Activated T-helper 1 cell treated with anti-CD3 and anti-CD28 coated beads, Interleukin-2, amount 50 U/mL, for 16 hours (primary cell): Measurements from ENCODE around the gene UBE2D1.
A peak's percentile ranks its signal among the peaks of the same experiment; 100 is the strongest.

Experiments used
- DNase-seq, 2 donors: peaks; one replicate each; pipeline ENCODE4 v3.0.0-alpha.2; 2020; ENCODE audit warnings: low read depth in 1 of 2, low spot score in 1 of 2

UBE2D1 gene

GRCh38 chr10:58334817-58335305, at the start of gene UBE2D1:
UBE2D1 (plus strand) TSS chr10:58335006; CDS start chr10:58335202, 196 bp downstream.
- peak; percentile 65 to 67 for DNase-seq

DNA sequence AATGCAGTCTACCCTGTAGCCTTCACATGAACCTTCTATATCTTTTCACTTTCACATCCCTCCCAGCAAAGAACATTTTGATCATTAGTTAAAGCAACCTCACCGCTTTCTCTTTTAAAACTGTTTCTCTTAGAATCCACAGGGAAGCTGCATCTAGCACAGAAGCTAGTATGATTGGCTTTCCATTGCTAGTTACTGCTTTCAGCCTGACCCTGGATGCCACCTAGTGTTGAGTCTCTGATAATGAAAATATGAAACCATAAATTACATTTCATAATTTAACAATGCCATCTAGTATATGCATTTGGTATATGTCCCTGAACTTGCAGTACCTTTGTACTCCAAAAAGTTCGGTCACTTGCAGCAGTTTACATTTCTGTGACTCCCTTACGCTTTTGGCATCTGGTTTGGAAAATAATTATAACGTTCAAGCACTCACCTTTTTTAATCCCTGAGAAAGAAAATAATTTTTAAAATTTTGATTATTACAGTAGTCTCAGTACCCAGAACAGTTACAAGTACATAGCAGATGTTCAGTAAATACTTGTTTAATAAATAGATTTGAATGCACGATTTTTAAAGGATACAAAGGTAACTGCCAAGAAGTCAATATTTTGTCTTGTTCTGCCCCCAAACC, 43.1 kb upstream of the UBE2D1 start:
- peak in 1 of 2 donors; percentile 3 for DNase-seq

- DNase-seq, result no peak
Observed at GRCh38 chr10:58293989-58294388, 40.8 kb upstream of the UBE2D1 start.

DNA sequence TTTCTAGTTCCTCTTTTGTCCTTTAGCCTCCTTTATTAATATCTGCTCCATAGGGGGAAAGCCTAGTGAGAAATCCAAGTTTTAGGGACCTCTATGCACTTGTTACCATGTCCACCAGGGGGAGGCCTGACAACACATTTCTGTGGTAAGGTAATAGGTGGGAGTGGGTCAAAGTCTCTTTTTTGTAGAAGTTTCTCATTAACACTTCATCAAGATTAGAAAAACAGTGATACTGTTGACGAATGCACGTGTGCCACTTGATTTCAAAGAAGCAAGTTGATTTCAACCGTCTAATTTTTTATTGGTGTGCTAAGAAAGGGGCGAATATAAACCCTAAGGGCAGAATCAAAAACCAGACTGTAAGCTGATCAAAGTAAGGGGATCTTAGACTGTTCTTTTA, 35.2 kb upstream of the UBE2D1 start:
- DNase-seq, result peak; percentile 13 to 18

GRCh38 chr10:58300676-58301075, 34.1 kb upstream of the UBE2D1 start:
- no peak for DNase-seq

GRCh38 chr10:58302254-58302653, 32.6 kb upstream of the UBE2D1 start:
- no peak for DNase-seq

DNA sequence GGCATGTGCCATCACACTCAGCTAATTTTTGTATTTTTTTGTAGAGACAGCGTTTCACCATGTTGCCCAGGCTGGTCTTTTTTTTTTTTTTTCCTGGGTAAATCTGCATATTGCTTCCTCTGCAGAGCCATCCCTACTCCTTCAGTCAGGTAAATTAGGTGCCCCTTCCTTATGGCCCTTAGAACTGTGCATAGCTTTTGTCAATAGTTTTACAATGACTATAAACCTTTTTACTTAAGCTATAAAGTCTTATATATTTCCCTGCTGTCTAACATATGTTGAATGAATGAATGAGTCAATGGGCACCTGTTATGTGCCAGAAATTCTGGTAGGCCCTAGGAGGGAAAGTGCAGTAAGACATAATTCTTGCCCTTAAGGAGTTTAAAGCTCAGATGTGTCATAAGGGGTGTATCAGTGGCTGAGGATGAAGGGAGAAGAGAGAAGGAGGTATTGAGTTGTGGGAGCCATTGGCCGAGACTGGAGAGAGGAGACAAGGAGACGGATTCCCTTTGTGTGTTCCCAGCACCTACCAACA, 30.6 kb upstream of the UBE2D1 start:
- DNase-seq, result no peak

GRCh38 chr10:58305821-58306220, 29.0 kb upstream of the UBE2D1 start:
- DNase-seq, result no peak

GRCh38 chr10:58307676-58308075, 27.1 kb upstream of the UBE2D1 start:
- no peak for DNase-seq

DNA sequence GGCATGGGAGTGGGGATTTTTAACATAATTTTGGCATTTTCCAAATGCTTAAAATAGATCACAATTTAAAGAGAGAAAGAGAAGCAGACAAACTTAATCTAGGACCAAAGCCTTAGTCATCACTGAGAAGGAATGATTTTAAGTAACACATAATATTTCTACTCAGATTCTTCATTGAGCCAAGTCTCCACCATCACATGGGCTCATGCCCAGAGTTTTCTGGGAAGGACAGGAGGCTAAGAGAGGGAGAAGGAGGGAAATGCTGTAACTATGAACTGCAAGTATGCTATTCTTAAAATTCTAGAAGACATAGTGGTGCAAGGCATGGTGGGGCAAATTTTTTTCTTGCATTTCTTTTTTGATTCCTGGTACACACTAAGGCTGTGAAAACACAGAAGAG, 23.8 kb upstream of the UBE2D1 start:
- no peak for DNase-seq

- DNase-seq, result no peak
Observed at GRCh38 chr10:58316874-58317273, 17.9 kb upstream of the UBE2D1 start.

- DNase-seq, result no peak
Observed at GRCh38 chr10:58318346-58318745, 16.5 kb upstream of the UBE2D1 start.

DNA sequence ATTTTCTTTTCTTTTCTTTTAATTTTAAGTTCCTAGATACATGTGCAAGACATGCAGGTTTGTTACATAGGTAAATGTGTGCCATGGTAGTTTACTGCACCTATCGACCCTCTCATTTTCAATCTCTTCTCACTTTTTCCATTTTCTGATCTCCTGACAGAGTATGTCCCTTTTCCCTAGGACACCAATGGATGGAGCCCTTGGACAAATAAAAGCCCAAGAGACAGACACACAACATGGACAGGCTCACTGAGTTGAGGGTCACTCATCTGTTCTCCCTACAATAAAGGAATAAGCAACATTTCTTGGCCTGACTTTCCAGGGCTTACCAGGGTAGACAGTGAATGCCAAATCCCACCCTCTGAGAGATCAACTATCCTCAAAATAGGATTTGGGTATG, 15.2 kb upstream of the UBE2D1 start:
- no peak for DNase-seq

DNA sequence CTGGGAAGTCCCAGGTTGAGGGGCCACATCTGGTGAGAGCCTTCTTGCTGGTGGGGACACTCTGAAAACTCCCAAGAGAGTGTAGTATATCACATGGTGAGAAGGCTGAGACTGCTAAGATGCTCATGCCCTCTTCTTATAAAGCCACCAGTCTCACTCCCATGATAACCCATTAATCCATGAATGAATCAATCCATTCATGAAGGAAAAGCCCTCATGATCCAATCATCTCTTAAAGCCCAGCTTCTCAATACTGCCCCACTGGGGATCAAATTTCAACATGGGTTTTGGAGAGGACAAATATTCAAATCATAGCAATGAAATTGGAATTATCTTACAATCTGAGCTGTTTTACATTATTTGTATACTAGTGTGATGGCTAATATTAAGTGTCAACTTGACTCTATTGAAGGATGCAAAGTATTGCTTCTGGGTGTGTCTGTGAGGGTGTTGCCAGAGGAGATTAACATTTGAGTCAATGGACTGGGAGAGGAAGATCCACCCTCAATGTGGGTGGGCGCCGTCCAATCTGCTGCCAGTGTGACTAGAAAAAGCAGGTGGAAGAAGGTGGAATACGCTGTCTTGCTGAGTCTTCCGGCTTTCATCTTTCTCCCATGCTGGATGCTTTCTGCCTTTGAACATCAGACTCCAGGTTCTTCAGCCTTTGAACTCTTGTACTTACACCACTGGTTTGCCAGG, 14.3 kb upstream of the UBE2D1 start:
- DNase-seq, result no peak

GRCh38 chr10:58322072-58322834, 12.6 kb upstream of the UBE2D1 start:
- DNase-seq, result no peak

GRCh38 chr10:58322835-58323209, 12.0 kb upstream of the UBE2D1 start:
- DNase-seq, result no peak

DNA sequence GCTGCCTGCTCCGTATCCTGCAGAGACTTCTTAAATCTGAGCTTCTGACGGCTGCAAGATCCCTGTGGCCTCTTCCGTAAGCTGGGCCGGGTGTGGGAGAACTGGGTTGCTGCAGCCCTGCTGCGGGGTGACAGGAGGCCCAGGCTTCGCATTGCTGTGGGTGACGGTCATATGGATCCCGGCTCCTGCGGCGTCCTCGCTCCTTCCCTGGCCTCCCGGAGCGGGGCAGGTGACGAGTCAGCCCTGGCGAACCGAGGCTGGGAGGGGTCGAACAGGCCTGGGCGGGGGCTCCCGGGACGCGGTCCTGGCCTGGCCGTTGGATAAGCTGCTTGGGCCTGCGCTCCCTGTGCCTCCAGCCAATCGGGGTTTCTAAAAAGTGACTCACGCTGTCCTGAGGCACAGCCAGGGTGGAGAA, 7.8 kb upstream of the UBE2D1 start:
- no peak for DNase-seq

- no peak for DNase-seq
Observed at GRCh38 chr10:58328233-58328632, 6.6 kb upstream of the UBE2D1 start.

GRCh38 chr10:58330431-58330830, 4.4 kb upstream of the UBE2D1 start:
- DNase-seq, result no peak

DNA sequence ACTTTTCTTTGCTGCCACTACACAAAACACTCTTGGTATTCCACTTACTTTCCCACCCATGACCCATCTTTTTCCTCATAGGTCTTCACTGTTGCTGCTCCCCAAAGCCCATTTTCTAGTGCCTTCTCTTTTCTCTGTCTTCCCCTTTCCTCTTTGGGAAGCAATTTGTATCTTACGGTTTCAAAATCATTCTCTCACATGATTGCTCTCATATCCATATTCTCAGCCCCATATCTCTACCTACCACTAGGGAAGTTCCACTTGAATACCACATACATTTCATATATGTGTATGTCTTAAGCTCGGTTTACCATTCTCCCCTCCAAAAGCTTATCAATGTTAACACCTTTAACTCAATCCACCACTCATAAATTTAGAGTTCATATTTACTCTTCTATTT, 3.2 kb upstream of the UBE2D1 start:
- DNase-seq, result no peak

DNA sequence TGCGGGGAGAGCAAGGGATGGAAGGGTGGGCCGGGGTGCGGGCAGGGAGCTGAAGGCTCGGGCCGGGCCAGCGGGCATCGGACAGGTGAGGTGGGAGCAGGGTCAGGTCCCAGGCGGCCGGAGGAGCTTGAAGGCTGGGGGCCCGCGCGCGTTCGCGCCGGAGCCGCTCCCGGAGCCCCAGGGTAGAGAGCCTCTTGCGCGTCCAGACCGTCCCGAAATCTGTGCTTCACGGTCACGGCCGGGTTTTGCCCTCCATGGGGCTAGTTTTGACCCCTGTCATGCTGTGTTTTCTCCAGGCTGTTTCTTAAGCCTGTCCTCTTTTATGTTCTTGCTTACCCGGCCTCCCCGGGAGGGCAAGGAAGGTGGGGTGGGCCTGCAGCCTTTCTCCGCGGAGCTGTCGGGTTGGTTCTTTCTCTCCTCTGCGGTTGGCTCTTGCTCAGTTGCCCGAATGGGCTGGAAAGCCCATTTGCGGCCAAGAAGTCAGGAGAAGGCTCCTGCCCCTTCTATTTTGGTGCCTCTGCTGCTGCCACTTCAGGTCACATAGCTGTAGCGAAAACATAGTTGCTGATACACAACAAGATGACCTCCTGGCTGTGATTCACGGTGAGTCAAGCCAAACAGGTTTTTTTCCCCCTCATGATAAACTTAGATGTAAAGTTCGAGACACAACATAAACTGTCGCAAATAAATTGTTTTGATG, 650 bp downstream of the UBE2D1 start:
- no peak for DNase-seq
